HPDE6-E6E7 (cell line): ENCODE data around the gene UMPS.
A peak's percentile ranks its signal among the peaks of the same experiment; 100 is the strongest.
"Not testable (repeated sequence)": the region's sequence is repeated elsewhere in the genome, so short reads cannot be mapped to it uniquely, and the experiment has no call there.

Experiments used
- DNase-seq: peaks from one replicate; pipeline ENCODE4 v3.0.0; 2011; ENCODE audit warnings: missing footprints; ENCODE audit errors: extremely low spot score

Gene UMPS

GRCh38 chr3:124780356-124780755, 50.1 kb downstream of the UMPS start:
- no peak for DNase-seq

- DNase-seq = no peak
Observed at GRCh38 chr3:124780761-124781475, 50.7 kb downstream of the UMPS start.

GRCh38 chr3:124781476-124782376, 51.5 kb downstream of the UMPS start:
- no peak for DNase-seq

GRCh38 chr3:124782377-124782712, 52.1 kb downstream of the UMPS start:
- not testable (repeated sequence) for DNase-seq

- DNase-seq = no peak
Observed at GRCh38 chr3:124783696-124784095, 53.4 kb downstream of the UMPS start.

- no peak for DNase-seq
Observed at GRCh38 chr3:124784686-124785382, 54.6 kb downstream of the UMPS start.

- DNase-seq = no peak
Observed at GRCh38 chr3:124785973-124786372, 55.7 kb downstream of the UMPS start.

- peak; percentile 13 for DNase-seq
Observed at GRCh38 chr3:124786511-124787241, 56.4 kb downstream of the UMPS start.

GRCh38 chr3:124787476-124788195, 57.4 kb downstream of the UMPS start:
- no peak for DNase-seq

- DNase-seq = no peak
Observed at GRCh38 chr3:124788254-124788745, 58.0 kb downstream of the UMPS start.

- not testable (repeated sequence) for DNase-seq
Observed at GRCh38 chr3:124789103-124789502, 58.9 kb downstream of the UMPS start.

- no peak for DNase-seq
Observed at GRCh38 chr3:124791142-124791541, 60.9 kb downstream of the UMPS start.

- DNase-seq = no peak
Observed at GRCh38 chr3:124791639-124792151, 61.4 kb downstream of the UMPS start.

- no peak for DNase-seq
Observed at GRCh38 chr3:124792341-124793040, 62.2 kb downstream of the UMPS start.

GRCh38 chr3:124793054-124793739, 62.9 kb downstream of the UMPS start:
- DNase-seq = peak; percentile 61

GRCh38 chr3:124796477-124796876, 66.2 kb downstream of the UMPS start:
- DNase-seq = no peak

GRCh38 chr3:124797426-124797945, 67.2 kb downstream of the UMPS start:
- DNase-seq = no peak
